HEK293 (cell line): ENCODE results near the gene EFCAB6.

Experiments used
- CTCF ChIA-PET: fragments of 350-600 bp; formaldehyde crosslinking; extraction: SDS; loops from one replicate; lab custom pipeline; 2021; ENCODE audit warnings: antibody characterized with exemption; lab: Yijun Ruan, JAX
- POLR2A ChIA-PET: fragments of 300-600 bp; formaldehyde crosslinking; extraction: SDS; loops from one replicate; lab custom pipeline; 2020; ENCODE audit warnings: antibody characterized with exemption, inconsistent platforms; lab: Yijun Ruan, JAX
- H3K27ac ChIP-seq: fragments of 200-500 bp; sonication (Bioruptor generic); 2 replicates; pipeline ENCODE4 v1.5.1; 2014; ENCODE audit warnings: low read depth, low read length, control low read depth, inconsistent platforms; ENCODE audit errors: extremely low read depth
- H3K36me3 ChIP-seq, 2 experiments: fragments of 200-500 bp in 1 of 2; sonication (Bioruptor generic) in 1 of 2; 1 replicate in 1 of 2; 2 replicates in 1 of 2; pipeline ENCODE4 v1.5.1; 2014 to 2017; ENCODE audit warnings: inconsistent platforms in 2 of 2, low read length in 2 of 2; ENCODE audit not compliant: control insufficient read depth in 2 of 2, insufficient read depth in 1 of 2
- H3K4me1 ChIP-seq: fragments of 200-500 bp; sonication (Bioruptor generic); 2 replicates; pipeline ENCODE4 v1.5.1; 2014; ENCODE audit warnings: mild to moderate bottlenecking, low read length, inconsistent platforms; ENCODE audit not compliant: control insufficient read depth, insufficient read depth
- H3K4me3 ChIP-seq: 2 replicates; pipeline ENCODE4 v1.5.1; 2011; ENCODE audit warnings: low read depth, mild to moderate bottlenecking, control low read depth, low read length, moderate library complexity
- H3K9me3 ChIP-seq: fragments of 200-500 bp; sonication (Bioruptor generic); 2 replicates; pipeline ENCODE4 v1.5.1; 2014; ENCODE audit warnings: low read depth, low read length, inconsistent platforms; ENCODE audit not compliant: control insufficient read depth, insufficient read depth
- GLIS2 ChIP-seq: fragments of 450-650 bp; formaldehyde crosslinking; IDR thresholded peaks from 2 replicates; pipeline ENCODE4 v1.5.1; 2016; ENCODE audit warnings: missing biosample characterization, missing genetic modification characterization
- PRDM2 ChIP-seq: fragments of 450-650 bp; formaldehyde crosslinking; IDR thresholded peaks from 2 replicates; pipeline ENCODE4 v1.5.1; 2016; ENCODE audit warnings: missing biosample characterization, missing genetic modification characterization, borderline replicate concordance
- ZBTB49 ChIP-seq: fragments of 450-650 bp; formaldehyde crosslinking; IDR thresholded peaks from 2 replicates; pipeline ENCODE4 v1.5.1; 2016; ENCODE audit warnings: missing biosample characterization, missing genetic modification characterization, low read depth
- ZBTB6 ChIP-seq: fragments of 450-650 bp; formaldehyde crosslinking; IDR thresholded peaks from 2 replicates; pipeline ENCODE4 v1.5.1; 2017; ENCODE audit warnings: missing biosample characterization, missing genetic modification characterization
- ZFP69B ChIP-seq: fragments of 450-650 bp; formaldehyde crosslinking; IDR thresholded peaks from 2 replicates; pipeline ENCODE4 v1.5.1; 2016; ENCODE audit warnings: missing biosample characterization, missing genetic modification characterization
- ZNF18 ChIP-seq: fragments of 450-650 bp; formaldehyde crosslinking; IDR thresholded peaks from 2 replicates; pipeline ENCODE4 v1.5.1; 2016; ENCODE audit warnings: missing biosample characterization, missing genetic modification characterization
- ZNF366 ChIP-seq: fragments of 450-650 bp; formaldehyde crosslinking; conservative IDR thresholded peaks from 2 replicates; pipeline ENCODE4 v1.5.1; 2016; ENCODE audit warnings: missing biosample characterization, missing genetic modification characterization
- ZNF416 ChIP-seq: fragments of 450-650 bp; formaldehyde crosslinking; IDR thresholded peaks from 2 replicates; pipeline ENCODE4 v1.5.1; 2016; ENCODE audit warnings: missing biosample characterization, missing genetic modification characterization
- ZNF449 ChIP-seq: fragments of 450-650 bp; formaldehyde crosslinking; IDR thresholded peaks from 2 replicates; pipeline ENCODE4 v1.5.1; 2017; ENCODE audit warnings: missing biosample characterization, mild to moderate bottlenecking, missing genetic modification characterization, moderate library complexity
- ZNF558 ChIP-seq: fragments of 450-650 bp; formaldehyde crosslinking; IDR thresholded peaks from 2 replicates; pipeline ENCODE4 v1.5.1; 2016; ENCODE audit warnings: missing biosample characterization, missing genetic modification characterization
- ZNF561 ChIP-seq: fragments of 450-650 bp; IDR thresholded peaks from 2 replicates; pipeline ENCODE4 v1.5.1; 2018; ENCODE audit warnings: missing biosample characterization, missing genetic modification characterization, borderline replicate concordance
- ZNF654 ChIP-seq: fragments of 450-650 bp; formaldehyde crosslinking; IDR thresholded peaks from 2 replicates; pipeline ENCODE4 v1.5.1; 2016; ENCODE audit warnings: low read depth, missing biosample characterization, missing genetic modification characterization
- ZNF76 ChIP-seq: fragments of 450-650 bp; formaldehyde crosslinking; IDR thresholded peaks from 2 replicates; pipeline ENCODE4; 2016; ENCODE audit warnings: low read depth, missing biosample characterization, missing genetic modification characterization, borderline replicate concordance
- ZNF785 ChIP-seq: fragments of 450-650 bp; formaldehyde crosslinking; IDR thresholded peaks from 2 replicates; pipeline ENCODE4 v1.5.1; 2016; ENCODE audit warnings: missing biosample characterization, missing genetic modification characterization
- ZSCAN5A ChIP-seq: fragments of 450-650 bp; formaldehyde crosslinking; IDR thresholded peaks from 2 replicates; pipeline ENCODE4 v1.5.1; 2016; ENCODE audit warnings: missing biosample characterization, missing genetic modification characterization

The EFCAB6 gene

GRCh38 chr22:43737150-43737828, 74.8 kb downstream of the EFCAB6 start (continued):
- TF ChIP-seq PRDM2 (tag by site-specific recombination) (no peak), ZBTB6 (tag by site-specific recombination) (no peak), ZNF18 (tag by site-specific recombination) (peak; percentile 70), ZNF449 (tag by site-specific recombination) (no peak), ZNF76 (tag by site-specific recombination) (no peak), ZNF785 (no peak)

- Histone ChIP-seq H3K4me1 (peaks cover 10% of the 10 kb centered on the region; the same call in 1 of the 2 replicates), H3K27ac (no peak overlapping the region), H3K36me3 (no peaks in the 10 kb centered on the region), H3K4me3 (no peak overlapping the region), H3K9me3 (no peaks in the 10 kb centered on the region)
- TF ChIP-seq ZNF366 (no peak), ZNF654 (tag by site-specific recombination) (no peak), ZNF416 (tag by site-specific recombination) (no peak), ZBTB49 (tag by site-specific recombination) (no peak), ZFP69B (tag by site-specific recombination) (no peak), ZSCAN5A (tag by site-specific recombination) (no peak), GLIS2 (tag by site-specific recombination) (no peak), ZNF561 (tag by site-specific recombination) (no peak), ZNF558 (tag by site-specific recombination) (no peak)
- POLR2A ChIA-PET = no interaction called here
- CTCF ChIA-PET = interaction anchor here (0.8 kb wide), 1 partner anchor 239 kb away, joined by 3 read pairs; no protein-coding TSS in a partner anchor
These were observed 75.5 kb downstream of the EFCAB6 start for GRCh38 chr22:43736651-43737050.
